ENCODE results near the gene FGFR4. TPM values are rescaled to one million over a fixed set of nuclear protein-coding genes. Genes with fewer than 3 reads are reported as not detected.

Gene FGFR4
- total RNA-seq, 2 donors from 2014 or later: 1.7 to 2.4 TPM

- no peaks in the 10 kb centered on the region for H3K9me3 Mint-ChIP-seq
- no peak overlapping the region for H3K4me3 Mint-ChIP-seq
- no peaks in the 10 kb centered on the region for H3K27me3 Mint-ChIP-seq
- H3K27ac Mint-ChIP-seq: no peak overlapping the region
- ATAC-seq (replicated peaks): no peak
- H3K36me3 Mint-ChIP-seq (ENCODE audit: low read depth): peaks cover 7% of the 10 kb centered on the region
- peaks cover 5% of the 10 kb centered on the region for H3K4me1 Mint-ChIP-seq
These were observed 16.1 kb upstream of the FGFR4 start for GRCh38 chr5:177070536-177071191.

- H3K36me3 Mint-ChIP-seq (ENCODE audit: low read depth): peaks cover 7% of the 10 kb centered on the region
- H3K4me1 Mint-ChIP-seq: peaks cover 5% of the 10 kb centered on the region
These were observed 14.9 kb upstream of the FGFR4 start for GRCh38 chr5:177071666-177072385.

GRCh38 chr5:177077335-177077734 lies 9.4 kb upstream of the FGFR4 start:
- no peak for ATAC-seq (replicated peaks)
- Mint-ChIP-seq H3K4me3 (no peak overlapping the region), H3K27ac (no peak overlapping the region), H3K27me3 (no peaks in the 10 kb centered on the region), H3K36me3 (ENCODE audit: low read depth) (no peaks in the 10 kb centered on the region), H3K9me3 (no peaks in the 10 kb centered on the region), H3K4me1 (no peaks in the 10 kb centered on the region)

More at GRCh38 chr5:177071666-177072385, 14.9 kb upstream of the FGFR4 start:
- no peaks in the 10 kb centered on the region for H3K27me3 Mint-ChIP-seq
- H3K27ac Mint-ChIP-seq: no peak overlapping the region
- no peaks in the 10 kb centered on the region for H3K9me3 Mint-ChIP-seq
- peak; percentile 76 for ATAC-seq (replicated peaks)
- H3K4me3 Mint-ChIP-seq: no peak overlapping the region

GRCh38 chr5:177079606-177080005 lies 7.1 kb upstream of the FGFR4 start:
- no peak for ATAC-seq (replicated peaks)
- Mint-ChIP-seq H3K36me3 (ENCODE audit: low read depth) (no peaks in the 10 kb centered on the region), H3K27ac (no peak overlapping the region)

GRCh38 chr5:177080265-177080664 lies 6.5 kb upstream of the FGFR4 start:
- H3K36me3 Mint-ChIP-seq (ENCODE audit: low read depth): no peaks in the 10 kb centered on the region
- ATAC-seq (replicated peaks): no peak
- H3K27me3 Mint-ChIP-seq: peaks cover 4% of the 10 kb centered on the region
- no peaks in the 10 kb centered on the region for H3K9me3 Mint-ChIP-seq
- no peak overlapping the region for H3K27ac Mint-ChIP-seq
- no peaks in the 10 kb centered on the region for H3K4me1 Mint-ChIP-seq
- H3K4me3 Mint-ChIP-seq: no peak overlapping the region

More at GRCh38 chr5:177079606-177080005, 7.1 kb upstream of the FGFR4 start:
- H3K27me3 Mint-ChIP-seq: peaks cover 4% of the 10 kb centered on the region
- H3K9me3 Mint-ChIP-seq: no peaks in the 10 kb centered on the region
- no peak overlapping the region for H3K4me3 Mint-ChIP-seq
- H3K4me1 Mint-ChIP-seq: no peaks in the 10 kb centered on the region

- Mint-ChIP-seq H3K4me1 (peaks cover 5% of the 10 kb centered on the region), H3K9me3 (no peaks in the 10 kb centered on the region), H3K36me3 (ENCODE audit: low read depth) (no peaks in the 10 kb centered on the region), H3K27ac (no peak overlapping the region), H3K4me3 (no peak overlapping the region), H3K27me3 (peaks cover 4% of the 10 kb centered on the region)
- ATAC-seq (replicated peaks): no peak
These were observed 4.9 kb upstream of the FGFR4 start for GRCh38 chr5:177081859-177082258.

GRCh38 chr5:177083357-177083756 lies 3.4 kb upstream of the FGFR4 start:
- Mint-ChIP-seq H3K9me3 (no peaks in the 10 kb centered on the region), H3K4me3 (no peak overlapping the region), H3K27me3 (peaks cover 8% of the 10 kb centered on the region), H3K36me3 (ENCODE audit: low read depth) (no peaks in the 10 kb centered on the region), H3K27ac (no peak overlapping the region), H3K4me1 (peaks cover 5% of the 10 kb centered on the region)
- ATAC-seq (replicated peaks): no peak

GRCh38 chr5:177084175-177084574 lies 2.5 kb upstream of the FGFR4 start:
- Mint-ChIP-seq H3K27ac (no peak overlapping the region), H3K4me1 (peaks cover 5% of the 10 kb centered on the region), H3K27me3 (peaks cover 8% of the 10 kb centered on the region), H3K4me3 (no peak overlapping the region), H3K36me3 (ENCODE audit: low read depth) (no peaks in the 10 kb centered on the region), H3K9me3 (no peaks in the 10 kb centered on the region)
- ATAC-seq (replicated peaks): no peak

- no peaks in the 10 kb centered on the region for H3K36me3 Mint-ChIP-seq (ENCODE audit: low read depth)
- peak overlapping the region; percentile 67 for H3K4me3 Mint-ChIP-seq
- peak overlapping the region; percentile 25 for H3K27ac Mint-ChIP-seq
- ATAC-seq (replicated peaks): no peak
- no peaks in the 10 kb centered on the region for H3K9me3 Mint-ChIP-seq
- peaks cover 5% of the 10 kb centered on the region for H3K4me1 Mint-ChIP-seq
- H3K27me3 Mint-ChIP-seq: peaks cover 8% of the 10 kb centered on the region
These were observed 596 bp upstream of the FGFR4 start for GRCh38 chr5:177085985-177086653.

- H3K4me1 Mint-ChIP-seq: peaks cover 5% of the 10 kb centered on the region
- H3K9me3 Mint-ChIP-seq: no peaks in the 10 kb centered on the region
- no peaks in the 10 kb centered on the region for H3K36me3 Mint-ChIP-seq (ENCODE audit: low read depth)
- peak overlapping the region; percentile 0 for H3K4me3 Mint-ChIP-seq
- H3K27me3 Mint-ChIP-seq: peaks cover 8% of the 10 kb centered on the region
- ATAC-seq (replicated peaks): no peak
- H3K27ac Mint-ChIP-seq: no peak overlapping the region
These were observed 787 bp downstream of the FGFR4 start for GRCh38 chr5:177087398-177088005.

GRCh38 chr5:177089127-177089526 lies 2.4 kb downstream of the FGFR4 start:
- peaks cover 4% of the 10 kb centered on the region for H3K27me3 Mint-ChIP-seq
- no peak overlapping the region for H3K4me3 Mint-ChIP-seq
- ATAC-seq (replicated peaks): no peak
- H3K9me3 Mint-ChIP-seq: no peaks in the 10 kb centered on the region
- H3K4me1 Mint-ChIP-seq: peaks cover 5% of the 10 kb centered on the region
- H3K27ac Mint-ChIP-seq: no peak overlapping the region
- H3K36me3 Mint-ChIP-seq (ENCODE audit: low read depth): no peaks in the 10 kb centered on the region

- H3K4me1 Mint-ChIP-seq: peaks cover 5% of the 10 kb centered on the region
- ATAC-seq (replicated peaks): no peak
- H3K9me3 Mint-ChIP-seq: no peaks in the 10 kb centered on the region
- H3K36me3 Mint-ChIP-seq (ENCODE audit: low read depth): no peaks in the 10 kb centered on the region
- no peak overlapping the region for H3K4me3 Mint-ChIP-seq
- no peak overlapping the region for H3K27ac Mint-ChIP-seq
- peaks cover 4% of the 10 kb centered on the region for H3K27me3 Mint-ChIP-seq
These were observed 3.3 kb downstream of the FGFR4 start for GRCh38 chr5:177089825-177090641.

GRCh38 chr5:177090813-177091212 lies 4.1 kb downstream of the FGFR4 start:
- no peaks in the 10 kb centered on the region for H3K36me3 Mint-ChIP-seq (ENCODE audit: low read depth)
- peaks cover 4% of the 10 kb centered on the region for H3K27me3 Mint-ChIP-seq
- H3K27ac Mint-ChIP-seq: no peak overlapping the region
- H3K4me3 Mint-ChIP-seq: no peak overlapping the region
- peaks cover 5% of the 10 kb centered on the region for H3K4me1 Mint-ChIP-seq
- no peak for ATAC-seq (replicated peaks)
- H3K9me3 Mint-ChIP-seq: no peaks in the 10 kb centered on the region

- H3K36me3 Mint-ChIP-seq (ENCODE audit: low read depth): no peaks in the 10 kb centered on the region
- no peak overlapping the region for H3K4me3 Mint-ChIP-seq
- no peak overlapping the region for H3K27ac Mint-ChIP-seq
- H3K4me1 Mint-ChIP-seq: peaks cover 2% of the 10 kb centered on the region
- H3K9me3 Mint-ChIP-seq: no peaks in the 10 kb centered on the region
- ATAC-seq (replicated peaks): no peak
- H3K27me3 Mint-ChIP-seq: peaks cover 4% of the 10 kb centered on the region
These were observed 4.5 kb downstream of the FGFR4 start for GRCh38 chr5:177091232-177091631.

All from activated T-helper 17 cell treated with anti-CD3 and anti-CD28 coated beads, Interleukin-2, amount 50 U/mL, for 72 hours (primary cell).